Progenitor cell of endocrine pancreas (in vitro differentiated cells): ENCODE results near the gene PALLD. TPM values are rescaled to one million over a fixed set of nuclear protein-coding genes. Genes with fewer than 3 reads are reported as not detected.

Source experiments
- DNase-seq: peaks from one replicate; pipeline ENCODE4 v3.0.0; 2021; ENCODE audit warnings: low spot score; ENCODE audit not compliant: unreplicated experiment
- H3K27ac Mint-ChIP-seq: 2 replicates; pipeline ENCODE4 v1.8.0; 2021; ENCODE audit warnings: mild to moderate bottlenecking, moderate library complexity, mixed read lengths
- H3K27me3 Mint-ChIP-seq: 2 replicates; pipeline ENCODE4 v1.8.0; 2021; ENCODE audit warnings: mixed read lengths
- H3K36me3 Mint-ChIP-seq: 2 replicates; pipeline ENCODE4 v1.8.0; 2022; ENCODE audit warnings: mixed read lengths; ENCODE audit not compliant: insufficient read depth
- H3K4me1 Mint-ChIP-seq: 2 replicates; pipeline ENCODE4 v1.8.0; 2021; ENCODE audit warnings: low read depth, mixed read lengths
- H3K4me3 Mint-ChIP-seq: 2 replicates; pipeline ENCODE4 v1.8.0; 2021; ENCODE audit warnings: low read depth, mild to moderate bottlenecking, moderate library complexity, mixed read lengths
- H3K9me3 Mint-ChIP-seq: 2 replicates; pipeline ENCODE4 v1.8.0; 2021; ENCODE audit warnings: low read depth, mixed read lengths
- CTCF ChIP-seq: fragments of 200-600 bp; sonication (generic); IDR thresholded peaks from one replicate; pipeline ENCODE4 v1.5.0; 2021; ENCODE audit warnings: antibody characterized with exemption, mild to moderate bottlenecking; ENCODE audit not compliant: unreplicated experiment
- total RNA-seq: library from RNA; stranded (reverse); gene quantifications from 2 replicates; pipeline ENCODE4 v1.2.1, GENCODE V29; 2021

The PALLD gene
- total RNA-seq, 1 donor from 2014 or later: 43.2 TPM

DNA sequence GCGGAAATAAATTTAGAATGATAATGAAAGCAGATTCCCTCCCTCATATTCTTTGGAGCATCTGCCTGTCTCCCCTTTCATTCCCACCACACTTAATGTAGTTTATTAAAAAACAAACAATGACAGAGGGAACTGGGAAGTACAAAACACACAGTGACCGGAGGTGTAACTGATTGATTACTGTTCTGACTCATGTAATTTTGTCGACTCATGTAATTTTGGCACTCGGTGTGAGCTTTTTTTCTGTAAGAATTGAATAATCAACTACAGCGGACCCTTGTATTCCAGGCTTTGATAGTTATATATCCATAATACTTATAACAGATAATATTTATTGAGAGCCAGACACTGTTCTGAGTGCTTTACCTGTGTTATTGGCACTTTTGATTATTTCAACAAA, 110.4 kb downstream of the PALLD start:
- Mint-ChIP-seq H3K27me3 (peaks cover 5% of the 10 kb centered on the region), H3K4me1 (peaks cover 12% of the 10 kb centered on the region), H3K36me3 (no peaks in the 10 kb centered on the region), H3K27ac (no peak overlapping the region), H3K9me3 (no peaks in the 10 kb centered on the region), H3K4me3 (no peak overlapping the region)
- no peak for TF ChIP-seq CTCF
- no peak for DNase-seq

DNA sequence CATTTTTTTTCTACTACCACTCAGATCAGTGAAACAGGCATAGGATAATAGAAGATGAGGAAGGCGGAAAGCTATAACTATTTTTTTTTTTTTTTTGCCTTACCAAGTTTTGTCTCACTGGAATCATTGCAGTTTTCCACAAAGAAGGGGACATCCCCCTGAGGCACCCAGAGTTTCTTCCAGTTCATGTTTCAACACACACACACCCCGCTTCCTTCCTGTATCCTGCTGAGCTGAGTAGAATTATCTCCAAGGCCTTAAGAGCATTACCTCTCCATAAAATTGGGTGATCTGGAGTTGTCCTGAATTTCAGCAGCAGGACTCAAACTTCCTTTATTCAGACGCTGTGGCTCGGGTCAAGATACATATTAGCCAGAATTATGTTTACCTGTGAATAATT, 111.9 kb downstream of the PALLD start:
- Mint-ChIP-seq H3K4me1 (peaks cover 12% of the 10 kb centered on the region), H3K4me3 (no peak overlapping the region), H3K9me3 (no peaks in the 10 kb centered on the region), H3K27me3 (peaks cover 5% of the 10 kb centered on the region), H3K36me3 (no peaks in the 10 kb centered on the region), H3K27ac (no peak overlapping the region)
- no peak for DNase-seq
- no peak for TF ChIP-seq CTCF

- no peaks in the 10 kb centered on the region for H3K9me3 Mint-ChIP-seq
- no peak for DNase-seq
- no peak overlapping the region for H3K27ac Mint-ChIP-seq
- no peak for TF ChIP-seq CTCF
- no peak overlapping the region for H3K4me3 Mint-ChIP-seq
- H3K36me3 Mint-ChIP-seq: no peaks in the 10 kb centered on the region
- peaks cover 10% of the 10 kb centered on the region for H3K4me1 Mint-ChIP-seq
- peaks cover 5% of the 10 kb centered on the region for H3K27me3 Mint-ChIP-seq
These were observed 112.5 kb downstream of the PALLD start for GRCh38 chr4:168609369-168609768.

- DNase-seq: no peak
These were observed 114.2 kb downstream of the PALLD start for GRCh38 chr4:168610911-168611530.

DNA sequence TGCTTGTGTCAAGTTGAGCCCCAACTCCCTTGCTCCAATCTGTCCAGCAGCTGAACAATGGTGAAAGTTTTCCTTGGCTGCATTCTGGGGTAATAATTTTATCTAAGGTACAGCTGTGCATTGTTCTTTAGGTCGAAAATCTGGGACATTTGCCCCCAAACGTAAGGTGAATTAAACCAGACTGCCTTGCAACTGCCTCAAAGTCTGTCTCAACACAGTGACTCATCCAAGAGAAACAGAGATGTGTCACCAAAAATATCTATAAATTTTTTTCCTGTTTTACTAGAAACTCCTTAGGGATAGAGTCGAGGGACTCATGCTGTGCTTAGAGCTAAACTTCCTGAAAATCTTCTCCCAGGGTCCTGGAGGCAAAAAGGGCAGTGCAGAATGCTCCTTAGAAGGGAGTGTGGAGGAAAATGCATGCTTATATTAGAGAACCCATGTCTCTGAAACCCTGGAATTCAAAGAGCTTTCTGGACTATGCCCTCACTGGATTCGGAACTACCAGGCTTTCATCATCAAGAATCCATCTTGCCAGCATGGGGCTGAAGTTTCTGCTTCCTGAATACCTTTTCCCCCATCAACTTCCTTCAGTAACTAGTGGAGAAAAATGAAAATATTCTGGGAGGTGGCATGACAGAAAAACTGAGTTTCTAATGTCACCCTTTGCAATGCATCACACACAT, 115.7 kb downstream of the PALLD start:
- Mint-ChIP-seq H3K4me3 (no peak overlapping the region), H3K9me3 (no peaks in the 10 kb centered on the region), H3K36me3 (no peaks in the 10 kb centered on the region), H3K27me3 (peaks cover 5% of the 10 kb centered on the region), H3K27ac (no peak overlapping the region), H3K4me1 (peaks cover 2% of the 10 kb centered on the region)
- no peak for TF ChIP-seq CTCF
- DNase-seq: no peak

More at GRCh38 chr4:168610911-168611530, 114.2 kb downstream of the PALLD start:
- Mint-ChIP-seq H3K27ac (no peak overlapping the region), H3K4me1 (peaks cover 2% of the 10 kb centered on the region), H3K4me3 (no peak overlapping the region), H3K9me3 (no peaks in the 10 kb centered on the region), H3K36me3 (no peaks in the 10 kb centered on the region), H3K27me3 (peaks cover 5% of the 10 kb centered on the region)
- no peak for TF ChIP-seq CTCF
